Measurements from ENCODE around the gene KCNQ4. TPM values are rescaled to one million over a fixed set of nuclear protein-coding genes. Genes with fewer than 3 reads are reported as not detected.

Gene KCNQ4
- total RNA-seq, 1 donor from 2014 or later, result 0.27 TPM

- H3K4me3 Mint-ChIP-seq, result no peak overlapping the region
- intact Hi-C loops (cut with micrococcal nuclease), result no loop called here
- ChIA-PET POLR2A (interaction anchor here (1.2 kb wide), 1 partner anchor 52 kb away, joined by 4 read pairs; the partner anchor contains the start of gene NFYC), CTCF (interaction anchor here (1.0 kb wide), 1 partner anchor 29 kb away, joined by 3 read pairs; no protein-coding TSS in a partner anchor)
- peaks cover 95% of the 10 kb centered on the region for H3K36me3 Mint-ChIP-seq (ENCODE audit: low read depth)
- H3K27me3 Mint-ChIP-seq, result no peaks in the 10 kb centered on the region
- peak overlapping the region; percentile 19 for H3K27ac Mint-ChIP-seq
- ATAC-seq (ENCODE audit: low read depth), result no peak
- H3K9me3 Mint-ChIP-seq, result no peaks in the 10 kb centered on the region
- no peak for DNase-seq
- TF ChIP-seq CTCF (IDR thresholded peaks at IDR 0.05), result no peak
- H3K4me1 Mint-ChIP-seq, result peaks cover 44% of the 10 kb centered on the region
These were observed 40.1 kb upstream of the KCNQ4 start for GRCh38 chr1:40743452-40743851.

GRCh38 chr1:40743860-40744259 lies 39.7 kb upstream of the KCNQ4 start:
- H3K27me3 Mint-ChIP-seq, result no peaks in the 10 kb centered on the region
- peaks cover 95% of the 10 kb centered on the region for H3K36me3 Mint-ChIP-seq (ENCODE audit: low read depth)
- H3K4me1 Mint-ChIP-seq, result peaks cover 44% of the 10 kb centered on the region
- DNase-seq (no peak), ATAC-seq (ENCODE audit: low read depth) (no peak)
- POLR2A ChIA-PET, result interaction anchor here (1.2 kb wide), 1 partner anchor 53 kb away, joined by 4 read pairs; the partner anchor contains the start of gene NFYC
- peak overlapping the region; percentile 19 for H3K27ac Mint-ChIP-seq
- no peak overlapping the region for H3K4me3 Mint-ChIP-seq
- H3K9me3 Mint-ChIP-seq, result no peaks in the 10 kb centered on the region
- intact Hi-C loops (cut with micrococcal nuclease), result no loop called here
- CTCF ChIA-PET, result interaction anchor here (1.0 kb wide), 1 partner anchor 29 kb away, joined by 3 read pairs; no protein-coding TSS in a partner anchor
- no peak for TF ChIP-seq CTCF (IDR thresholded peaks at IDR 0.05)

- peaks cover 40% of the 10 kb centered on the region for H3K4me1 Mint-ChIP-seq
- ChIA-PET CTCF (no interaction called here), POLR2A (no interaction called here)
- no peaks in the 10 kb centered on the region for H3K9me3 Mint-ChIP-seq
- H3K4me3 Mint-ChIP-seq, result no peak overlapping the region
- no peak for ATAC-seq (ENCODE audit: low read depth)
- intact Hi-C loops (cut with micrococcal nuclease), result no loop called here
- H3K27ac Mint-ChIP-seq, result no peak overlapping the region
- no peak for TF ChIP-seq CTCF (IDR thresholded peaks at IDR 0.05)
- H3K27me3 Mint-ChIP-seq, result no peaks in the 10 kb centered on the region
- DNase-seq, result no peak
- peaks cover 95% of the 10 kb centered on the region for H3K36me3 Mint-ChIP-seq (ENCODE audit: low read depth)
These were observed 38.4 kb upstream of the KCNQ4 start for GRCh38 chr1:40745176-40745575.

GRCh38 chr1:40746344-40747090 lies 37.1 kb upstream of the KCNQ4 start:
- TF ChIP-seq CTCF (IDR thresholded peaks at IDR 0.05), result no peak
- POLR2A ChIA-PET, result interaction anchor here (0.8 kb wide), 1 partner anchor 54 kb away, joined by 4 read pairs; no protein-coding TSS in a partner anchor

More at GRCh38 chr1:40746344-40747090, 37.1 kb upstream of the KCNQ4 start:
- Mint-ChIP-seq H3K27ac (no peak overlapping the region), H3K9me3 (no peaks in the 10 kb centered on the region), H3K27me3 (no peaks in the 10 kb centered on the region), H3K4me3 (no peak overlapping the region), H3K36me3 (ENCODE audit: low read depth) (peaks cover 95% of the 10 kb centered on the region), H3K4me1 (peaks cover 30% of the 10 kb centered on the region)
- ATAC-seq (ENCODE audit: low read depth) (no peak), DNase-seq (no peak)
- CTCF ChIA-PET, result interaction anchor here (1.4 to 2.1 kb wide), 2 partner anchors 26 to 28 kb away, joined by 3 to 7 read pairs; no protein-coding TSS in a partner anchor
- intact Hi-C loops (cut with micrococcal nuclease), result no loop called here
